GM18511 (cell line): ENCODE measurements around the gene KCNQ1.

Source experiments
- ATAC-seq: cut with Tn5 transposase; IDR thresholded peaks from one replicate; pipeline ENCODE4 v1.9.1; 2021; ENCODE audit warnings: mild to moderate bottlenecking, moderate library complexity; ENCODE audit not compliant: unreplicated experiment

KCNQ1 gene

DNA sequence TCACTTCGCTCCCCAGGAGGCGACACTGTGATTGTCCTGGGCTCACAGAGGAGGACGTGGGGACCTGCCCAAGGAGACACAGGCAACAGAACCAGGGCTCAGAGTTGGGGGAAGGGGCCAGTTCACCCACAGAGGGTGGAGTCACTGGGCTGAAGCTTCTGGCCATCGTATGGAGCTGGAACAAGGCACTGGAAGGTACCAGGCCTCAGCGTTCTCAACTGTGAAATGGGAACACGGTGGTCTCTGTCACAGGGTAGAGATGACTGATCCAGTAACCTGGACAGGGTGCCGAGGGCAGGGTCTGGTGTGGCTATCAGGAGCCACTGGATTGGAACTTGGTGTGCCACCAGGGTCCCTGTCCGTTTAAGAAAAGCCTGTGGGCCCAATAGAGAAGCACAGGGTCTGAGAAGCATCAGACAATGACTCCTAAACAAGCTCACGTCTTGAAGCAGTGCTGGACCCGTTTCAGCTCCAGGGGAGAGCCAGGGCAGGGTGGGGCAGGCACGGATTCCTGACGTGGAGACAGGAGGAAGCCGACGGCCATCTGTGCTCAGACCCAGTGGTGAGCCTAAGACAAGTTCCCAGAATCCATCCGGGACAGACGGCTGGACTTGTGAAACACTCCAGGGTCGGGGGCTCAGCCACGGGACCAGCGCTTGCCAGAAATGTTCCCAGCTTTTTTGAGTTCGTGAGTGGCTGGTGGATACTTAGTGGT, 280.0 kb downstream of the KCNQ1 start:
- no peak for ATAC-seq

DNA sequence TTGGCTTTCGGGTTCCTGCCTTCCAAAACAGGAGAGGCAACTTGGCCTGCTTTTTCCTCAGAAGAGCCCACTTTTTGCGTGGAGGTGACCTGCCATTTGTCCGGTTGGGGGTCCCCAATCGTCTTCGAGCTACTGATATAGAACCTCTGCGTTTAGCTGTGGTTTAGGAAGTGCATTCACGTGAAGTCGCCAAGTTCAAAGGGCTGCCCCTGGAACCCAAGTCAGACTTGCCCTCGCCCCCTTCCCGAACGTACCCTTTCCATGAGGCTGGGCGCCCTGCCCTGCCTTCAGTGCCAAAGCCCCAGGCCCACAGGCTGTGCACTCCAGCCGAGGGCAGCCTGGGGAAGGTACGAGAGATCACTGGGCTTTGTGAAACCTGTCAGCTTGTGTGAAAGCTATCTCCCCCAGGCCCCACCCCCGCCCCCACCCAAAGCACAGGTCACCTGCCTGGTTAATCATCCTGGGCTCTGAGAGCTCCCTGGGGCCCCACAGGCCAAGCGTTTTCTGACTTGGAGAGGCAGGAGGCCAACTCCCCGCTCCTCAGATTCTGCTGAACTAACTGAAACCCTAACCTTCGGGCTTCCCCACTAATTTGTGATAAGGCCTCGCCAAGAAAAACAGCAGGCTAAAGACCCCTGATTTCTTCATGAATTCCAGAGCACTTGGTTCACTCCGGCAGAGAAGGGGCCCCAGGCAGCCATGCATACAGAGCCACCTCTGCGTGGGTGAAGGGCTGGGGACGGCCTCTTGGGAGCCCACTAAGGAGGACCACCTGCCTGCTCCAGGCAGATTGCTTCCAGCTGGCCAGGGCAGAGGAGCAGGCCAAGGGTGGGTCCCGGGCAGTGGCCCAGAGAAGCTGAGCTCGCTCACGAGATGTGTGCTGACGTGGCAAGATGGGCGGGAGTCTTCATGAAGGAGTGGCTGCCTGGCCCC, 280.8 kb downstream of the KCNQ1 start:
- no peak for ATAC-seq

DNA sequence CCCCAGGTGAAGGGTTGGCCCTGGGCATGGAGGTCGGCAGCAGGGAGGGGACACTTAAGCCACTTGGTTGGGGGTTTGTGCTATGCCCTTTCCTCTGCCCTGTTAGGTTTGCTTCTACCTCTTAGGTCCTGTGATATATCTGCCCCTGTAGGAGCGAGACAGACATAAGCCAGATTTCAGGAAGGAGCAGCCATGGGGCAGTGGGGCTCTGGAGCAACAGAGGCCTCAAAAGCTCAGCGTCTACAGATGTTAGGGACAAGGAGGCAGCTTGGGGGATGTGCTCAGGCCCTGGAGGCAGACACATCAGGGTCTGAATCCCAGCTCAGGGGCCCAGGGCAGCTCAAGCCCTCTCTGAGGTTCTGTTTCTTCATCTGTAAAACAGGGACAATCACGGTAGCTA, 282.2 kb downstream of the KCNQ1 start:
- no peak for ATAC-seq

DNA sequence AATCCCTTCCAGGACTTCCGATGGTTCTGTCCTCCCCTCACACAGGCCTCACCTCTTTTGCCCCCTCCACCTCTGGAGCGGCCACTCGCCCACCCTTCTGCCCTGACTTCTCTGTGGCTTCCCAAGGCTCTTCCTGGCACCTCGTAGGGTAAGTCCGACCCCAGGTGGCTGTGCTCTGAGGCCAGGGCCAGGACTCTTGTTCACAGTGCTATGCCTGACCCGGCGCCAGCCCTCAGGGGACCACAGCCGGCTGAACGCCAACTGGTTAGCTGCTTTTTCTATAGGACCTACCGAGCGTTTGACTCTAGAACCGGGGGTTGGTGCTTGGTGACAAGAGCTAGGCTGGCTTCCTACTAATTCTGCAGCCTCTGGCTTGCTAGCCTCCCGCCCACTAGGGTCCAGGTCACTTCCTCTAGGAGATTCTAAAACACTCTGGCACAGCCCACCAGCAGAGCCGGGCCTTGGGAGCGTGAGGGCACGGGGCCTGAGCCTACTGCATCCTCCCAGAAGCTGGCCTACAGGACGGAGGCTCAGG, 283.4 kb downstream of the KCNQ1 start:
- no peak for ATAC-seq

DNA sequence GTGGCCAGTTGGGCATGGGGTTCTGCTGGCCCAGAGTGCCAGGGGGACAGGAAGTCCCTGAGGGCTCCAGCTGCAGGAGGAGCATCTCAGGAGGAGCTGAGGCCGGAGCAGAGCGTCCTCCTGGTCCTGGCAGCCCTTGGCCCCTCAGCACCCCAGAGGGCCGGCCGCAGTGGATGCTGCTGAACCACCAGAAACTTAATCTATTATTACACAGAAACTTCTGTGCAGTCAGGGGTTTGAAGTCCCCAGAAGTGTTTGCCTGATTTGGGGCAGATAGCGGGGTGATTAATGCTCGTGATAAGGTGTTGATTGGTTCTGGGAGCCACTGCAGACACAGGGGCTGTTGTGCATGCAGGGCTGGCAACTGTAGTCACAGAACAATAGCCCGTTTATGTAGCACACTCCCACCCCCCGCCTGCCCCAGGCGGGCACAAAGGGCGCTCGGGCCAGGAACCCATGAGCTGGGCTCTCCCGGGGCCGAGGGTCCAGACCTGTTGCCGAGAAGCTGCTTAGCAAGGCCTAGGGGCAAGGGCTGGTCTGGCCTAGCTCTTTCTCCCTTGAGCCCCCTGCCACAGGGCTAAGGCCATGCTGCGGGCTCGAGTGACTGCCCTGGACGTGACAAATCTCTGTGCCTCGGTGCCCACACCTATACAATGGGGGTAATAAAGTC, 284.0 kb downstream of the KCNQ1 start:
- ATAC-seq = no peak

DNA sequence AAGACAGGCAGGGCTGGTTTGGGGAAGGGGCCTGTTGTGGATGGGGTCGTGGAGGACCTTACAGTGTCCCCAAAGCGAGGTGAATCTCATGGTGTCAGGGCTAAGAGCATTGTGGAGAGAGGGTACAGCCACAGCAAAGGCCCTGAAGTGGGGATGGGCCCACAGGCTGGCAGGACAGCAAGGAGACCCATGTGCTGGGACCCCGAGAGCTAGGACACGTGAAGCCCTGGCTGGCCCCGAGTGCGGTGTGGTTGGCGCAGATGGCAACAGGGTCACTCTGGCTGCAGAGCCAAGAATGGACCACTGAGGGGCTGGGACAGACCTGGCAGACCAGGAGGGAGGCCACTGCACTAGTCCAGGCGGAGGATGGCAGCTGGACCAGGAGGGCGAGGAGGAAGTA, 285.0 kb downstream of the KCNQ1 start:
- no peak for ATAC-seq

DNA sequence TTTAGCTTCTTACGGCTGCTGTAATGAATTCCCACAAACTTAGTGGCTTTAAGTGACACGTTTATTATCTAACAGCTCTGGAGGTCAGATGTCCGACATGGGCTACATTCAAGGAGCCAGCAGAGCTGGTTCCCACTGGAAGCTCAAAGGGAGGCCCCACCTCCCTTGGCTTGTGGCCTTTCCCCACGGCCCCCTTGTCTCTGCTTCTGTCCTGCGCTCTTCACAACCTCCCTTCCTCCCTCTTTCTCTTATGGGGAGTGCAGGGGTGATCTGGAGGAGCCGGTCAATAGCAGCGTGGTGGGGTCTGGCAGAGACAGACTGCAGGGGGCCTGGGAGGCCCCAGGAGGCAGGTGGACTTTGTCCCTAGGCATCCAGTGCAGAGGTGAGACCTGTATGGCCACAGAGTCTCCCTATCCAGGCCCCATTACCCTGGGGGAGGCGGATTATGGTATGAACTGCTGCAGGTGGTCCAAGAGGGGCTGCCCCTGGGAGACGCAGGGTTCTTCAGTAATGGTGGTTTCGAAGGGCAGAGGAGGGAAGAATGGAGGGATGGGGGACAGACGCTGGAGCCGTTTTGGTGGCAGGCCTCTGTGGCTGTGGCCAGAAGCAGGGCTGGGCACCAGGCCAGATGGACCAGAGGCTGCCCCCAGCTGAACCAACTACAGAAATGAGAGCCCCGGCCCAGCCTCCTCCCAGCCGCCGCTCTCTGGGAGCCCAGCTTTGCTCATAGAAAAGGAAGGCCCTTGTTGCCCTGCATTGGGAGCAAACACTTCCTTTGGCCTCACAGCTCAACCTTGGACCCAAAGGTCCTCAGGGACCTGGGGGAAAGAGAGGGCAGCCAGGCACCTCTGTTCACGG, 285.7 kb downstream of the KCNQ1 start:
- no peak for ATAC-seq

DNA sequence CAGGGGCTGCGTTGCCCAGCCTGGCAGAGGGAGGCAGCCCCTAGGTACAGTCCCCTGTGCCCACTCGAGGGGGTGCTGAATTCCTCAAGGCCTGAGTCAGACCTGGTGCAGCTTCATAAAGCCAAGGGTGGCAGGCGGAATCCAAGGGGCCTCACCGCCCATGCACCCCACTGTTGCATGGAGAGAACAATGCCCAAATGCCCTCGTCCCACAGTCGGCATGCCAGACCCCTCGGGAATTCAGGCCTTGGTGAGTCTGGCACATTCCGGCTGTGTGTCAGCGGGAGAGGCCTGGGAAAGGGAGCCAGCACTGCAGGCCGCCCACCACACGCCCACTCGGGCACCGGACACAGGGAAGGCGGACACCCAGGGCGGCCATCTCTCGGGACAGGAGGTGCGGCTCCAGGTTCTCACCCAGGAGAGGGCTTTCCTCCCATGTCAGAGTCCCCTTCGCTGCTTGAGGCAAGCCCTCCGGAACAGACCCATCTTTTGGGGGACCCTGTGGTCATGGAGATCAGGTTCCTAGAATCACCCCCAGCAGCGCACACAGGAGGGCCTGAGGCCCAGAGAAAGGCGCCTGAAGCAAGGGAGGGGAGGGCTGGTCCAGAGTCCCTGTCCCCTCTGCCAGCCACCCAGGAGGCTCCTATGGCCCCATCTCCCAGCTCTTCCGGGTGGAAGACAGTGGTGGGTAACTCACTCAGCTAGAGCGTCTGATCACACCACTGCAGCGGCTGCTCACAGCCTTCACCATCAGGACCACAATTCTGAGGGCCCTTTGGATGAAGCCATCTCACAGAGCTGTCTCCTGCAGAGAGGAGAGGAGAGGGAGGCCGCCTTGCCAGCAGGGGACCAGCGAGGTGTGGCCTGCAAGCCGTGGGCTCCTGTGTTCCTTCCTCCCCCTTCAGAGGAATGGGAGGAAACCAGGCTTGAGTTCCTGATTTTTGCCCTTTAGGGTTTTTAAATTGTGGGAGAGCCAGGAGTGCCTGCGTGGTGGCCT, 286.6 kb downstream of the KCNQ1 start:
- no peak for ATAC-seq

DNA sequence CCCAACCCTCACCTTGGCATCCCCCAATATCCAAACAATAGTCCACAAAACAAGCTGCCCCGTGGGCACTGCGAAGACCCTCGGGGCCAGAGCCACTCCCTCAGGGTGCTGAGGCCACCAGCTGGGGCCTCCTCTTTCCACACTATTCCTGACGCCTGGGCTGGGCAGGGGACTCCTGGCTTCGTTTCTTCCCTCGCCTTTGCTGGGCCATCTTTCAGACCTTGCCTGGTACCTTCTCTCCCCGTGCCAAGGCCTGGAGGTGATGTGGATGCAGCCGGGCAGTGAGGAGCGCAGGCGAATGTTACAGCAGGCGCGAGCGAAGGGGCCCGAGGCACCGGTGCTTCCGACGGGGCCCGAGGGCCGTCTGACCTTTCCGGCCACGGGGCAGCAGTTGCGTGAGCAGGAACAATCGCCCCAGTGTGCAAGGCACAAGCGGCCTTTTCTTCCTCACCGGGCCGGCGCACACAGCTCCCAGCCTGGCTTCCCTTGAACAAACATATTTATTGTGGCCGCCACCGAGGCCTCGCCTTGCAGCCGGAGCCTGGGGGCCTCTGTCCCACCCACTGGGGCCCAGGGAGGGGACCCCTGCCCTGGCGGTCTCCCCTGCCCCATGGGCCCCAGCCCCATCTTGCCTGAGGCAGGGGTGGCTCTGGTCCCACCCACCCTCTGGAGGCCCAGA, 287.6 kb downstream of the KCNQ1 start:
- no peak for ATAC-seq

DNA sequence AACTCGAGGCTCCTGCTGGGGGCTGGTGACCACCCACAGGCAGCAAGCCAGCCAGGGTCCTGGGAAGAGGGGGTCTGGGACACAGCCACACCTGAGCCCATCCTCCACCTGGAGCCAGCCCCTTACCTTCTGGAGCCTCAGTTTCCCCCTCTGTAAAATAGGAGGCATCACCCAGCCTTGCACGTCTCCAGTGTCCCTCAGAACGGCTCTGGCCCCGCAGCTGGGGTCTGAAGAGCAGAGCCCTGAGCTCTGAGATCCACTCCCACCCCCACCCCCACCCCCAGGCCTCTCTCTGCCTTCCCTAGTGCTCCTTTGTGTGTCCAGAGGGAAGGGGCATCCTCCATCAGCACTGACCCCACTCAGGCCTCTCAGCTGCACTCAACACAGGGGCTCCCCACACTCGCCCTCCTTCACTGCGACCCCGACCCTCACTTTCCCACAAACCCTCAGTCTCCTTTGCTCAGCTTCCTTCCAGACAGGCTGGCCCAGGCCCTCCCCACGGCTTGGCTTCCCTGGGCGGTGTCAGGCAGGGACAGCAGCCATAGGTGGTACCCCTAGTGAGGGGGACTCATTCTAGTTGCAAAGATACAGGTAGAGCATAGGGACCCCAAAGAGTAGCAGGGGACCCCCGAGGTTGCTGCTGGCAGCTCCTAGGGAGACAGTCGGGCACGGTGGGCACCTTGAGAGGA, 288.3 kb downstream of the KCNQ1 start:
- ATAC-seq = no peak

DNA sequence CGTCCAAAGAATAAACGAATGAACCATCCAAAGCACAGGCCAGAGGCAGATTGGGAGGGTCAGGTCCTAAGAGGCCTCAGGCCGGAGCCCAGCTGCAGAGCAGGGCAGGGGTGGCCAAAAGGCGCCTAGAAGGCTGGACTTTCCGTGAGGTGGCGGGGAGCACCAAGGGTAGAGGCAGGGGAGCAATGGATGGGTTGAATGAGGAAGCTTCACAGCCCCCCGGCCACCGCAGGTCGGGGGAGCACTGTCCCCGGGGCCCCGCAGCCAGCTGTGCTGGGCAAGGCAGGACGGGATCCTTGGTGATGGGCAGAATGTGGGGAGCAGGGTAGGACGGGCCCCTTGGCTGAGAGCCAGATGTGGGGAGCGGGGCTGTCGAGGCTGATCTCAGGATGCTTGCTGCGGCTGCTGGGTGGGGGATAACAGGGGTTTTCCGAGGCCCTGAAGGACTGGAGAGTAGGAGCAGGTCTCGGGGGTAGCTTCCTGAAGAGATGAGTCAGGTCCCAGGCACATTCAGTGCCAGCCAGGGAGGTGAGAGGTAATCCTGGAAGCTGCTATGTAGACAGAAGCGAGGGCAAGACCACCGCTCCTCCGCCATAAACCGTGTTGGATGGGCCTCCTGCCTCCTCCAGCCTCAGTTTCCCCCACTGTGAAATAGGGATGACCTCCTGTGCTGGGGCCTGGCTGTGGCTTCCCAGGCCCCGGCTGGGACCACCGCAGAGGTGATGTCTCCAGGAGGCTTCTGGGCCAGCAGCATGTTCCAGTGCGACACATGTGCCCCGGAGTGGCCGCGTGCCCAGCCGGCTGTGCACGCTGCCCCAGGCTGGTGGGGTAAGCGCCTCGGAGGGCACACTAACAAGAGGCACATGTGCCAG, 289.6 kb downstream of the KCNQ1 start:
- ATAC-seq = no peak

DNA sequence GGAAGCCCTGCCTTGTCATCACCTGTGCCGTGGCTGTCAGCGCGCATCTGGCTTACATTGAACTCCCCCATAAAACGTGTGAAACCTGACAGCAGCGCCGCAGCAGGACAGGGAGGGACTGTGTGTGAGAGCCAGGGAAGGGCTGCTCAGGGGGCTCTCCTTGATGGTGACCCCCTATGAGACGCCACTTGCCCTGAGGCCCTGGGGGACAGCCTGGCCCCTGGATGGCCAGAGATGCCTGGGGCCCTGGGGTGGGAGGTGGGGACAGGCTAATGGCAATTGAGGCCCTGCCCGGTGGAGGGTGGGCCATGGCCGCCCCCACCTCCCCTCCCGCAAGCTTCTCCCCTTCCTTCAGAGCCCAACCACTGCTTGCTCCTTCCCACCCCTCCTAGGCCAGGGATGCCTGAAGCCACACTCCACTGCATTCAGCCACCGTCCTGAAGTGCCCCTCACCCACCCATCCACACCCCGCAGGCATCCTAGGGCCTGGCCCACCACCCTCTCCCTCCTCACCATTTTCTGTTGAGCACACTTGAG, 290.3 kb downstream of the KCNQ1 start:
- no peak for ATAC-seq

DNA sequence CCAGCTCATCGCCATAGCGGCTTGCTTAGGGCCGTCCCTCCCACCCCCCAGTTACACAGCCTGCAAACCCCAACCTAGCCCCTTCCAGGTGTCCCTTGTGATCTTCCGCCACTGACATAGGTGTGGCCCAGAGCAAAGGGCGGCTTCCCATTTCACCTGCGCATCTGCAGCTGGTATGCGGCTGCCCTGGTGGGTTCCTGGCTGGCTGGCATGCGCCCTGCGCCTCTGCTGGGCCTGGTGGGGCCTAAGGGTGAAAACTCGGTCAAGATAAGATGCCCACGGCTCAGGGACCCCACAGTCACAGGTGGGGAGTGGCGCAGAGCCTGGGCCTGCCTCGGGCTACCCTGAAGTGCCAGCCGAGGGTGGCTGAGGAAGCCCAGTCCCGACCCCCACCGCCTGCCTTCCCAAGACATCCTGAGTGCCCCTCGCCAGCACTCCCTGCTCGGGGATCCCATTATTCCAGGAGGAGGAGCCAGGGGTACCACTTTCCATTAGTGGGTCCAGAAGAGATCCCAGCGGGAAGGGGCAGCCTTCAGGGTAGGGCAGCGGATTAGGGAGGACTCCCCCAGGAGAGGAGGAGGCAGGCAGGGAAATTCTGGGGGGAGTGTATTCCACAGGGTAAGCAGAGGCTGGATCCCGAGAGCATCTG, 291.9 kb downstream of the KCNQ1 start:
- no peak for ATAC-seq

DNA sequence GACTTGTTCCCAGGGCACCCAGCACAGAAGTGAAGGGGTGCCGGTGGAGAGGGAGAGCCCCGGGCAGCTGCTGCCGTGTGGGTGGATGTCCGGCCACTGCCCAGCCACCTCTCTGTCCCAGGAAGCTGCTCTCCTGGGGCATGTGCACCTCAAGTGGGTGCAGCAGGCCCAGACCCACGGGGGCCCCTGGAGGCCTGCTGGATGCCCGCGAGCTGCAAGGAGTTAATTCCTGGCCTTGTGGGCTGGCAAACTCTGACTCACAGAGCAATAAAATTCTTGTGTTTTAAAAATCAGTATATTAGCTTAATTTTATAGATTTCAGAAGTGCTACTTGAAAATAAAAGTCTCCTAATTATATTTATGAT, 292.4 kb downstream of the KCNQ1 start:
- ATAC-seq = no peak

DNA sequence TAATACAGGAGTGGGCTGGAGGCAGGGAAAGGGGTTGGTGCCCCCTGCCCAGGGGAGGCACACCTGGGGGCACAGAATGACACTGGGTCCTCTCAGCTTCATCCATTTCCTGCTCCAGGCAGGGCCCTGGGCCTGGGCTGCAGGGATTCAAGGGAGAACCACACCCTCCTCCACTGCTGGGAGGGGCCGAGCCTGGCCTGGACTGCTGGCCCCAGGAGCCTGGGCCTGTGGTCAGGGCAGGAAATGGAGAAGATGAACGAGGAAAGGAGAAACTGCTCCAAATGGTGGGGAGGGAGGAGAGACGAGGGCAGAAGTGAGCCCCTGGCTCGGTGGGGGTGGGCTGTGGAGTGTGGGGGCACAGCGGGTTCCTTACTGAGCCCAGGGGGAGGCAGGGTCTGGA, 293.1 kb downstream of the KCNQ1 start:
- ATAC-seq = no peak
